Retinal pigment epithelial cell (primary cell): ENCODE results near the gene CCDC34.

ENCODE experiments used
- DNase-seq: peaks from one replicate; pipeline ENCODE4 v3.0.0-alpha.2; 2010; ENCODE audit warnings: low read depth
- H3K4me3 ChIP-seq: 2 replicates; pipeline ENCODE4 v1.5.1; 2011; ENCODE audit warnings: mild to moderate bottlenecking, low read length, control low read depth, moderate library complexity
- TF ChIP-seq, protein P1 (sequence below): conservative IDR thresholded peaks from 2 replicates; pipeline ENCODE4 v1.5.1; 2011; ENCODE audit warnings: low read depth, low read length, control low read depth, inconsistent platforms

Gene CCDC34

DNA sequence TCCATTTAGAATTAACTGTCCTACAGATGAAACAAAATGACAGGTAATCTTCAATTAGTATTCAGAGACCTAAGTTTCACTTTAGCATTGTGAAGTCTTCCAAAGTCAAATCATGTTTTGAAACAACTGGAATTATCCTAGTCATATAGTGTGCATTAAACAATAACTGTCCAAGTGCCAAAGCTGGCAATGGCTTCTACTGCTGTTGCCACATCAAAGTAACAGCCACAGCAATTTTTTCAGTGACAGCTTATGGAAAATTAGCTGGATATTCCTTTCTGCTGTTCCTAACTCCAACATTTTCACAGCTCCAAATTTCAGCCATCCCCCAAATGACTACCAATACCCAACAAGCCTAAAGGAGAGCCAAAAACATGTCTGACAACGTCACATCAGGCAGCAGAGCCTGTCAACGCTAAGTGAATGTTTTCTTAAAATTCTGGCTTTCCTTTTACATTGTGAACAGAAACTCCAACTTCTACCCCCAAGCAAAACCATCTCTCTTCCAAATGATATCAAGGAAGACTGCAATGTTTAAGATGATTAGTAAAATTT is 45.3 kb upstream of the CCDC34 start:
- DNase-seq, result no peak
- H3K4me3 ChIP-seq, result no peak overlapping the region
- TF ChIP-seq, protein P1, sequence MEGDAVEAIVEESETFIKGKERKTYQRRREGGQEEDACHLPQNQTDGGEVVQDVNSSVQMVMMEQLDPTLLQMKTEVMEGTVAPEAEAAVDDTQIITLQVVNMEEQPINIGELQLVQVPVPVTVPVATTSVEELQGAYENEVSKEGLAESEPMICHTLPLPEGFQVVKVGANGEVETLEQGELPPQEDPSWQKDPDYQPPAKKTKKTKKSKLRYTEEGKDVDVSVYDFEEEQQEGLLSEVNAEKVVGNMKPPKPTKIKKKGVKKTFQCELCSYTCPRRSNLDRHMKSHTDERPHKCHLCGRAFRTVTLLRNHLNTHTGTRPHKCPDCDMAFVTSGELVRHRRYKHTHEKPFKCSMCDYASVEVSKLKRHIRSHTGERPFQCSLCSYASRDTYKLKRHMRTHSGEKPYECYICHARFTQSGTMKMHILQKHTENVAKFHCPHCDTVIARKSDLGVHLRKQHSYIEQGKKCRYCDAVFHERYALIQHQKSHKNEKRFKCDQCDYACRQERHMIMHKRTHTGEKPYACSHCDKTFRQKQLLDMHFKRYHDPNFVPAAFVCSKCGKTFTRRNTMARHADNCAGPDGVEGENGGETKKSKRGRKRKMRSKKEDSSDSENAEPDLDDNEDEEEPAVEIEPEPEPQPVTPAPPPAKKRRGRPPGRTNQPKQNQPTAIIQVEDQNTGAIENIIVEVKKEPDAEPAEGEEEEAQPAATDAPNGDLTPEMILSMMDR, result no peak

DNA sequence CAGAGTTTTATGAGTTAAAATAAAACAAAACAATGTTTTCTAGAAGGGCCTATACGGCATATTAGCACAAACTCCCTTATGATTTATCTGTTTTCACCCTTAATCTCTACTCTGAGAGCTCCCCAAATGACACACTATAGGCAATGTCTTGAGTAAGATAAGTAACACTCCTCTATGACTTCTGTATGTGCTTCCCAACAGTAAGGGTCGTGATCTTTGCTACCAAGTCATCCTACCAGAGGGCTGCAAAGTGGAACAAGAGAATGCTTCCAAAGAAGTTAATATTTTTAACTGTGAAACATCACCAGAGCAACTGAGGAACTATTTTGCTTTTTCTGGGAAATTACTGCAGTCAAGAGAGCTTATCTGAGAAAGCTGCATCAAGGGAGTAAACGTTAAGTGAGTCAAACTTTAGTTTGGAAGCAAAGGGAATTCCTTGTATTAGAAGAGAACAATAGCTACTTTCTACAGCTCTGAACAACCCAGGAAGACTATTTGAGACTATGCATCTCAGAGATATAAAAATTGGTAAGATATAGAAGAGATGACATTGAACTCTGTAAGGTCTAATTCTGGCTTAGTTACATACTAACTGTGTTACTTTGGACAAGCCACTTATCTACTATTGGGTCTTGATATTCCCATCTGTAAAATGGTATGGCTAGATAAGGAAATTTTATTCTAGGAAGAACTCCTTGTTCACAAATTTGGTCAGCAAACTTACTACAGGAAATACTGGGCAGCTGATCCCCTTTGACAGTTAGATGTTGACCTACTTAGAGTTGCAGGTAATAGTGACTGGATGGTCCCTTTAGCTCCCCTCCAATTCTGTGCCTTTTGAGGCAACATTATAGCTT is 43.7 kb upstream of the CCDC34 start:
- DNase-seq, result no peak
- TF ChIP-seq, protein P1, result no peak
- no peak overlapping the region for H3K4me3 ChIP-seq

DNA sequence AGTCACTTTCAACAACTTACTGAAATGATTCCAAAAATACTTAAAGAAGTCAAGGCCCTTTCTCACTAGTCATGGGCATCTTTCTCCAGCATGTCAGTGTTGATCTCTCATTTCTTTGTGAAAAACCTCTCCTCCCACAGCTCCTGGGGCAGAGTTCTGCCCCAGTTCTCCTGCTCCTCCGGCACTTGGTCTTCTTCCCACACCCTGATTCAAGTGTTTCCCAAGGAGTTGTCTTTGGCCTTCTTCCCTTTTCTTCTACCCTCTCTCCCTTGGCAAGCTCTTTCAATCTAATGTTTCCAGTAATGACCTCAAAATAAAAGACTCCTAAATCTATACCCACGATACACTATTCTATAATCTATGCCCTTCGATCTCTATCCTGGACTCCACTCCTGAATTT is 42.1 kb upstream of the CCDC34 start:
- no peak overlapping the region for H3K4me3 ChIP-seq
- TF ChIP-seq, protein P1, result no peak
- no peak for DNase-seq

DNA sequence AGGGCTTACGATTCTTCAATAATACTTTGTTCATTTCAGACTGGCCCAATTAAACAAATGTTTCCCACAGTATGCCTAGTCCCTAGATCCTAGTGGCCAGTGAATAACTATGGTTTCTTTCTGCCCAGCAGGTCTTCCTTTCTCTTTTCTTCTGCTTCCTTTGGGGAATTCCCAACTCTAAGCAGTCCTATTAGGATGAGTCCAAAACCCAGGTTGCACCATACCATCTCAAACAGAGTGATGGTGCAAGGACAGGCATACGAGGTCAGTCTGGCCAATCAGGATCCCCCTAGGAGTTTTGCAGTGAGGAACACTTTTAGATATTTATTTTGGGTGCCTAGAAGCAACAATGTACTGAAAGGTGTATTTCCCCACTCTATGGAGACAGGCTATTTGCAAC is 41.4 kb upstream of the CCDC34 start:
- no peak for DNase-seq
- no peak overlapping the region for H3K4me3 ChIP-seq
- TF ChIP-seq, protein P1, result no peak

DNA sequence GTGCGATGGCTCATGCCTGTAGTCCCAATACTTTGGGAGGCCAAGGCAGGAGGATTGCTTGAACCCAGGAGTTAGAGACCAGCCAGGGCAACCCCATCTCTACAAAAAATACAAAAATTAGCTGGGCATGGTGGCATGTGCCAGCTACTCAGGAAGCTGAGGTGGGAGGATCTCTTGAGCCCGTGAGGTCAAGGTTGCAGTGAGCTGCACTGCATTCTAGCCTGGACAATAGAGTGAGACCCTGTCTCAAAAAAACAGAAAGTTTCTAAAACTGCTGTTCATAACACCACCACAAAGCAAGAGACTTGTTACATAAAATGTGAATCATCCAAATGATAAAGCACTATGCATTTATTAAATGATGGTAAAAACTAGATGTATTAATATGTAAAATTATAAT is 40.2 kb upstream of the CCDC34 start:
- TF ChIP-seq, protein P1, result no peak
- no peak overlapping the region for H3K4me3 ChIP-seq
- no peak for DNase-seq

DNA sequence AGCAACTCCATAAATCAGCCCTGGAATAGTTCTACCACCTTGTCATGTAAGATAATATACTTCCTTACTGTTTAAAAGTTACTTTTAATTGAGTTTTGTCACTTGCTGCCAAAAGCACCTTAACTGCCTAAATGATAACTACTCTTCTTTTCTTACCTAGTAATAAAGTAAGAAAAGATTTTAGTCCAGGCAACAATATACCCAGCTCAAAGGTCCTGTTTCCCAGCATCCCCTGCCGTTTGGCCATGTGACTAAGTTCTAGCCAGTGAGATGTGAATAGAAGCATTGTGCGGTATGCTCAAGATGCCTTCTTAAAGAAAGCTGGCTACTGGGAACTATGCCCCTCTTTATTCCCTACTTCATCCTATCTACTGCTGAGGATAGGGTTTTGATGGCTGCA is 39.4 kb upstream of the CCDC34 start:
- TF ChIP-seq, protein P1, result no peak
- H3K4me3 ChIP-seq, result no peak overlapping the region
- DNase-seq, result no peak

DNA sequence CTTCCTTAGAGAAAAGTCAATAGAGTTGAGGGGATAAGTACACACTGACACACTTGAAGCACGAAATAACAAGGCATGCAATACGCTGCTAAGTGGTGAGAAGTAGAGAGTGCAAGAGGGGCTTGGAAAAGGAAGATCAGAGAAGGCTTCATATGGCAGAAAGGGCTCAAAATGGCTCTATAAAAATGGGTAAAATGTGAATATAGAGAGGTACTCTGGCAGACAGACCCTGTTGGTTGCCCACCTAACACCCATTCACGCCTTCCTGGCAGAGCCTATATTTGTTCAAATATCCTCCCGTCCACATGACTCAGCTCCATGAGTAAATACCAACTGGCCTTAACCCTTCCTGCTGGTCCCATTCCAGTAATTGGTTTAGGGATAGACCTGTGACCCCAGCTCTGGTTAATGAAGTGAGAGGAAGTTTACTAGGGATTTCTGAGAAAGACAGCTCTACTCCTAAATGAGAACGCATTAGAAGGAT is 38.9 kb upstream of the CCDC34 start:
- no peak overlapping the region for H3K4me3 ChIP-seq

More for the DNA sequence above, 38.9 kb upstream of the CCDC34 start:
- TF ChIP-seq, protein P1, result no peak
- DNase-seq, result no peak
